Fibroblast of pulmonary artery (primary cell): ENCODE data around the gene BAIAP2.

Experiments
- DNase-seq: peaks from one replicate; pipeline ENCODE4 v3.0.0-alpha.2; 2010; ENCODE audit warnings: low read depth
- H3K4me3 ChIP-seq: replicated peaks from 2 replicates; pipeline ENCODE4 v1.5.1; 2011; ENCODE audit warnings: low read depth, mild to moderate bottlenecking, control low read depth, low read length, moderate library complexity
- CTCF ChIP-seq: IDR thresholded peaks from 2 replicates; pipeline ENCODE4 v1.5.1; 2011; ENCODE audit warnings: mild to moderate bottlenecking, control low read depth, low read length, inconsistent platforms; ENCODE audit errors: missing control alignments

Gene BAIAP2

GRCh38 chr17:81030741-81031565, 4.0 kb upstream of the BAIAP2 start:
- TF ChIP-seq CTCF: no peak
- peak; percentile 31 for DNase-seq
- H3K4me3 ChIP-seq: no peak overlapping the region

GRCh38 chr17:81031566-81032550, 3.1 kb upstream of the BAIAP2 start:
- TF ChIP-seq CTCF: no peak
- H3K4me3 ChIP-seq: no peak overlapping the region
- no peak for DNase-seq

GRCh38 chr17:81032641-81033480, 2.1 kb upstream of the BAIAP2 start:
- no peak for DNase-seq
- no peak overlapping the region for H3K4me3 ChIP-seq
- TF ChIP-seq CTCF: no peak

GRCh38 chr17:81033535-81034167, 1.3 kb upstream of the BAIAP2 start:
- no peak for TF ChIP-seq CTCF
- no peak for DNase-seq
- peak overlapping the region; percentile 69 for H3K4me3 ChIP-seq

GRCh38 chr17:81034168-81034777, 678 bp upstream of the BAIAP2 start:
- TF ChIP-seq CTCF: no peak
- H3K4me3 ChIP-seq: peak overlapping the region; percentile 69
- DNase-seq: no peak
